Tibial artery (tissue), 4 donors: Measurements from ENCODE around the gene HENMT1.

Experiments
- DNase-seq, 2 donors: peaks; one replicate each; pipeline ENCODE4 v3.0.0-alpha.2; 2019
- H3K27ac ChIP-seq, 2 donors: fragments of 200-600 bp; sonication (generic) in 1 of 2; 1 replicate in 1 of 2; 2 replicates in 1 of 2; pipeline ENCODE4 v1.5.1; 2018 to 2019; ENCODE audit warnings: mild to moderate bottlenecking in 1 of 2
- H3K27me3 ChIP-seq, 2 donors: fragments of 200-600 bp; sonication (generic) in 1 of 2; one replicate each; pipeline versions ENCODE4 v1.5.1 to v1.6.0; 2016 to 2019
- H3K36me3 ChIP-seq, 3 donors: fragments of 200-600 bp; sonication (generic) in 2 of 3; one replicate each; pipeline ENCODE4 v1.5.1; 2016 to 2019; ENCODE audit warnings: mild to moderate bottlenecking in 2 of 3
- H3K4me1 ChIP-seq, 4 donors: fragments of 200-600 bp; sonication (generic) in 2 of 4; 1 replicate in 3 of 4; 2 replicates in 1 of 4; pipeline ENCODE4 v1.5.1; 2016 to 2019
- H3K4me3 ChIP-seq, 2 donors: fragments of 200-600 bp; sonication (generic) in 1 of 2; 1 replicate in 1 of 2; 2 replicates in 1 of 2; pipeline ENCODE4 v1.5.1; 2018 to 2019; ENCODE audit warnings: mild to moderate bottlenecking in 2 of 2
- H3K9me3 ChIP-seq, 3 donors: fragments of 200-600 bp; sonication (generic) in 1 of 3; one replicate each; pipeline ENCODE4 v1.5.1; 2016 to 2019
- CTCF ChIP-seq, 2 experiments: fragments of 200-600 bp in 1 of 2; fragments of 450-650 bp in 1 of 2; IDR thresholded peaks; one replicate each; pipeline ENCODE4 v1.5.1; 2017 to 2019; ENCODE audit warnings: antibody characterized with exemption in 2 of 2, mild to moderate bottlenecking in 1 of 2, moderate library complexity in 1 of 2
- intact Hi-C: fragments of 100-400 bp; cut with DNase I; formaldehyde crosslinking; loops from one replicate; pipeline ENCODE4 v1.15.0; 2023; ENCODE audit warnings: low total_unique reads

Gene HENMT1

DNA sequence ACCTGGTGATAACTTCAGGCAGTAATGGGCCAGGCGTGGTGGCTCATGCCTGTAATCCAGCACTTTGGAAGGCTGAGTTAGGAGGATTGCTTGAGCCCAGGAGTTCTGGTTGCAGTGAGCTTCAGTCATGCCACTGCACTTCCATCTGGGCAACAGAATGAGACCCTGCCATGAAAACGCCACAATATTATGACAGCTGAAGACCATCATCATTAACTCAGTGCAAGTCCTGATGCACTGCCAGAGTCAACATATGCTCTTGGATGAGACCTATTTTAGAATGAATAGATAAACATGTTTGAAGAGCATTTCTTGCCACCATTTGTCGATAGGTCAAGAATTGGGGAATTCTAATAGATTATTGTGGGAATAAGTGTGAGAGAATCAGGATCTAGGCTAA is 26.4 kb downstream of the HENMT1 start:
- no peaks in the 10 kb centered on the region for H3K9me3 ChIP-seq
- peaks cover 14 to 38% (median 26%) of the 10 kb centered on the region in 3 donors for H3K36me3 ChIP-seq
- no peak overlapping the region for H3K4me3 ChIP-seq
- DNase-seq, result no peak
- no peak for TF ChIP-seq CTCF (IDR thresholded peaks at IDR 0.05)
- H3K27me3 ChIP-seq, result no peaks in the 10 kb centered on the region
- H3K27ac ChIP-seq, result no peak overlapping the region
- no peaks in the 10 kb centered on the region for H3K4me1 ChIP-seq
- intact Hi-C loops, result no loop called here

GRCh38 chr1:108628665-108629064 is 32.2 kb downstream of the HENMT1 start:
- no peak for TF ChIP-seq CTCF (IDR thresholded peaks at IDR 0.05)
- no peak overlapping the region for H3K4me3 ChIP-seq
- DNase-seq, result no peak

DNA sequence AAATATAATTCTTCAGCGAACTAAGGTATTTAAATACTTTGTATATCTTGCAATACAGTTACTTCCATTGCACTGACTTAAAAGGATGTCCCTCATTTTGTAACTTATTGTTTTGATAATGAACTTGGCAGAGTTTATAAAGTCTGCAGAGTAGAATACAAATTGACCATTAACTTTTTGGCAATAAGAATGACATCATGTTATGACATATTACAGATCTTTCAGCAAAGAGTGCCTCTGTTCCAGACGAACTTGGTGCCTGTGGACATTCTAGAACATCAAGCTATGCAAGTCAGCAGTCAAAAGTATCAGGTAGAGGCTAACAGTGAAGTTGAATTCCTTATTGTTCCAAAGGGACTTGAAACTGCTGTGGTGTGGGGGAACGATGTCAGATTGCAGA is 32.9 kb downstream of the HENMT1 start:
- Histone ChIP-seq H3K27ac (peak overlapping the region; percentile 8 to 23), H3K4me1 (peaks cover 0 to 18% (median 13%) of the 10 kb centered on the region in 4 donors), H3K27me3 (no peaks in the 10 kb centered on the region), H3K36me3 (peaks cover 9 to 14% (median 12%) of the 10 kb centered on the region in 3 donors), H3K9me3 (no peaks in the 10 kb centered on the region), H3K4me3 (no peak overlapping the region)
- no peak for TF ChIP-seq CTCF (IDR thresholded peaks at IDR 0.05)
- no peak for DNase-seq
- intact Hi-C loops, result no loop called here

More at GRCh38 chr1:108628665-108629064, 32.2 kb downstream of the HENMT1 start:
- H3K27me3 ChIP-seq, result no peaks in the 10 kb centered on the region
- no peak overlapping the region for H3K27ac ChIP-seq
- H3K9me3 ChIP-seq, result no peaks in the 10 kb centered on the region
- peaks cover 0 to 18% (median 13%) of the 10 kb centered on the region in 4 donors for H3K4me1 ChIP-seq
- peaks cover 9 to 14% (median 14%) of the 10 kb centered on the region in 3 donors for H3K36me3 ChIP-seq
- intact Hi-C loops, result no loop called here

- DNase-seq, result no peak
- TF ChIP-seq CTCF (IDR thresholded peaks at IDR 0.05), result no peak
- Histone ChIP-seq H3K4me1 (peaks cover 0 to 18% (median 13%) of the 10 kb centered on the region in 4 donors), H3K4me3 (no peak overlapping the region), H3K9me3 (no peaks in the 10 kb centered on the region), H3K27ac (peak overlapping the region; percentile 8 to 23), H3K36me3 (peaks cover 9 to 14% (median 12%) of the 10 kb centered on the region in 3 donors), H3K27me3 (no peaks in the 10 kb centered on the region)
- intact Hi-C loops, result no loop called here
These were observed 33.6 kb downstream of the HENMT1 start for GRCh38 chr1:108627256-108627655.

- Histone ChIP-seq H3K4me1 (peaks cover 0 to 18% (median 13%) of the 10 kb centered on the region in 4 donors), H3K27me3 (no peaks in the 10 kb centered on the region)
These were observed 36.8 kb downstream of the HENMT1 start for GRCh38 chr1:108624069-108624468.

More at GRCh38 chr1:108624069-108624468, 36.8 kb downstream of the HENMT1 start:
- DNase-seq, result no peak
- H3K4me3 ChIP-seq, result no peak overlapping the region
- TF ChIP-seq CTCF (IDR thresholded peaks at IDR 0.05), result no peak
- no peak overlapping the region for H3K27ac ChIP-seq
- H3K36me3 ChIP-seq, result peaks cover 0 to 6% (median 0%) of the 10 kb centered on the region in 3 donors
- H3K9me3 ChIP-seq, result no peaks in the 10 kb centered on the region
- intact Hi-C loops, result no loop called here
